HepG2 (cell line): Measurements from ENCODE around the gene TBX10. TPM values are rescaled to one million over a fixed set of nuclear protein-coding genes. Genes with fewer than 3 reads are reported as not detected.

Experiments
- GFI1 ChIP-seq: sonication (generic); formaldehyde crosslinking; IDR thresholded peaks from 2 replicates; pipeline ENCODE4 v1.5.0; 2020; ENCODE audit warnings: missing genetic modification reagents, mild to moderate bottlenecking, borderline replicate concordance
- RNF2 ChIP-seq: fragments of 450-650 bp; conservative IDR thresholded peaks from 2 replicates; pipeline ENCODE4 v1.6.1; 2016; ENCODE audit warnings: low read depth
- ZFP41 ChIP-seq: sonication (generic); formaldehyde crosslinking; IDR thresholded peaks from 2 replicates; pipeline ENCODE4 v1.4.0; 2020; ENCODE audit warnings: mild to moderate bottlenecking, missing genetic modification reagents, borderline replicate concordance
- ZFYVE20 ChIP-seq: sonication (generic); formaldehyde crosslinking; IDR thresholded peaks from 2 replicates; pipeline ENCODE4 v1.8.0; 2023; ENCODE audit warnings: low read depth, mild to moderate bottlenecking, moderate library complexity, missing genetic modification reagents, borderline replicate concordance
- ZMYM3 ChIP-seq: sonication (generic); formaldehyde crosslinking; IDR thresholded peaks from 2 replicates; pipeline ENCODE4 v1.5.1; 2020; ENCODE audit warnings: mild to moderate bottlenecking, missing genetic modification reagents
- polyA plus RNA-seq, 8 experiments: library from polyadenylated mRNA; depleted of rRNA in 3 of 8; stranded (reverse) in 7 of 8; unstranded in 1 of 8; fragments of >200 nt; fragmentation: Illumina TruSeq in 4 of 8; extraction: Trizol in 4 of 8; gene quantifications; 2 replicates each; pipeline versions ENCODE4 v1.2.1 to v1.2.3, GENCODE V29; 2011 to 2016; ENCODE audit warnings: low read depth in 4 of 8, missing spikeins in 1 of 8, mixed read lengths in 1 of 8; ENCODE audit not compliant: insufficient read depth in 1 of 8
- total RNA-seq, 5 experiments: library from RNA; depleted of rRNA; stranded (reverse); fragments of >200 nt; fragmentation: Illumina TruSeq; extraction: Trizol; gene quantifications; 2 replicates each; pipeline ENCODE4 v1.2.3, GENCODE V29; 2016; ENCODE audit warnings: low read depth in 1 of 5
- TF ChIP-seq, protein P1 (sequence below): sonication (generic); formaldehyde crosslinking; IDR thresholded peaks from 2 replicates; pipeline ENCODE4 v1.5.1; 2020; ENCODE audit warnings: missing genetic modification reagents, mild to moderate bottlenecking, borderline replicate concordance
- TF ChIP-seq, protein P2 (sequence below), 2 experiments: fragments of 450-650 bp in 1 of 2; sonication (generic) in 1 of 2; formaldehyde crosslinking in 1 of 2; IDR thresholded peaks; 2 replicates each; pipeline versions ENCODE4 v1.6.1 to v1.8.0; 2016 to 2022; ENCODE audit warnings: antibody characterized with exemption in 1 of 2, mild to moderate bottlenecking in 1 of 2, missing genetic modification reagents in 1 of 2
- TF ChIP-seq, protein P3 (sequence below): sonication (generic); formaldehyde crosslinking; IDR thresholded peaks from 2 replicates; pipeline ENCODE4 v1.8.0; 2022; ENCODE audit warnings: mild to moderate bottlenecking, missing genetic modification reagents; ENCODE audit not compliant: insufficient replicate concordance
- TF ChIP-seq, protein P4 (sequence below): sonication (generic); formaldehyde crosslinking; IDR thresholded peaks from 2 replicates; pipeline ENCODE4 v1.8.1; 2023; ENCODE audit warnings: mild to moderate bottlenecking, missing genetic modification reagents, borderline replicate concordance
- TF ChIP-seq, protein P5 (sequence below): sonication (generic); formaldehyde crosslinking; IDR thresholded peaks from 2 replicates; pipeline ENCODE4 v1.4.0; 2020; ENCODE audit warnings: mild to moderate bottlenecking, missing genetic modification reagents

The TBX10 gene
- total and polyA plus RNA-seq, 2 of the 13 experiments (the other 11 are each of a cell fraction or from before 2014, with no cell fraction given), result 0.27 to 1.7 TPM

DNA sequence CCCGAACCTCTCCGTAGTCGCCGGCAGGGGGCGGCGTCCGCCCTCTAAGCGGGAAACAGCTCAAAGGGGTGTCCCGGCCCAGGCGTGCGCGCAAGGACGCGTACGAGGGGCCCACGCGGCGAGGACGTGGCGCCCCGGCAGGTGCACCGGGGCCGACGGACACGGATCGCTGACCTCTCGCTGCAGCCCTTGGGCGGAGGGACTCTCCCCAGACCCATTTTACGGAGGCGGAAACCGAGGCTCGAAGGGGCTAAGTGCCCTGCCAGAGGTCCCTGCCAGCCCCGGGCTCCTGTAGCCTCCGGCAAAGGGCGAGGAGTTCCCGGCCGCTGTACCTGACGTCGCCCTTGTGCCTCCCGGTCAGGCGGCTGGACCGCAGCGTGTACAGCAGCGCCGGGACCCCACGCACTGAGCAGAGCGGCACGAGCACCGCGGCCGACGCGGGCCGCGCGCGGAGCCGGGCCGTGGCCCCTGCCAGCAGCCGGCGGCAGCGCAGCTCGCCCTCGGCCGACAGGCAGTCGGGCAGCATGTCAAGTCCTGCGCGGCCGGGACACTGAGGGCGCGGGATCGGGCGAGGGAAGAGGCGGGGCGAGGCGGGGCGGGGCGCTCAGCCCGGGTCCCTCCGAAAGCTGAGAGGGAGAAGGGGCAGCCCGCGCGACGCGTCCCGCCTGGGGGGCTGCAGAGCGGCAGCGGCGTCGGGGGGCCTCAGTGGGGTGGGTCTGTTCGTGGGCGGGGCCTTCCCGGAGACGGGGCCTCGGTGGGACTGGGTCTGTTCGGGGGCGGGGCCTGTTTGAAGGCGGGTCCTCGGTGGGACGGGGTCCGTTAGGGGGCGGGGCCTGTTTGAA lies 10.0 kb downstream of the TBX10 start, which contains the start of gene NUDT8 (continued):
- TF ChIP-seq, protein P1, sequence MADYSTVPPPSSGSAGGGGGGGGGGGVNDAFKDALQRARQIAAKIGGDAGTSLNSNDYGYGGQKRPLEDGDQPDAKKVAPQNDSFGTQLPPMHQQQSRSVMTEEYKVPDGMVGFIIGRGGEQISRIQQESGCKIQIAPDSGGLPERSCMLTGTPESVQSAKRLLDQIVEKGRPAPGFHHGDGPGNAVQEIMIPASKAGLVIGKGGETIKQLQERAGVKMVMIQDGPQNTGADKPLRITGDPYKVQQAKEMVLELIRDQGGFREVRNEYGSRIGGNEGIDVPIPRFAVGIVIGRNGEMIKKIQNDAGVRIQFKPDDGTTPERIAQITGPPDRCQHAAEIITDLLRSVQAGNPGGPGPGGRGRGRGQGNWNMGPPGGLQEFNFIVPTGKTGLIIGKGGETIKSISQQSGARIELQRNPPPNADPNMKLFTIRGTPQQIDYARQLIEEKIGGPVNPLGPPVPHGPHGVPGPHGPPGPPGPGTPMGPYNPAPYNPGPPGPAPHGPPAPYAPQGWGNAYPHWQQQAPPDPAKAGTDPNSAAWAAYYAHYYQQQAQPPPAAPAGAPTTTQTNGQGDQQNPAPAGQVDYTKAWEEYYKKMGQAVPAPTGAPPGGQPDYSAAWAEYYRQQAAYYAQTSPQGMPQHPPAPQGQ (CRISPR knock-in tag), result no peak
- TF ChIP-seq, protein P2, sequence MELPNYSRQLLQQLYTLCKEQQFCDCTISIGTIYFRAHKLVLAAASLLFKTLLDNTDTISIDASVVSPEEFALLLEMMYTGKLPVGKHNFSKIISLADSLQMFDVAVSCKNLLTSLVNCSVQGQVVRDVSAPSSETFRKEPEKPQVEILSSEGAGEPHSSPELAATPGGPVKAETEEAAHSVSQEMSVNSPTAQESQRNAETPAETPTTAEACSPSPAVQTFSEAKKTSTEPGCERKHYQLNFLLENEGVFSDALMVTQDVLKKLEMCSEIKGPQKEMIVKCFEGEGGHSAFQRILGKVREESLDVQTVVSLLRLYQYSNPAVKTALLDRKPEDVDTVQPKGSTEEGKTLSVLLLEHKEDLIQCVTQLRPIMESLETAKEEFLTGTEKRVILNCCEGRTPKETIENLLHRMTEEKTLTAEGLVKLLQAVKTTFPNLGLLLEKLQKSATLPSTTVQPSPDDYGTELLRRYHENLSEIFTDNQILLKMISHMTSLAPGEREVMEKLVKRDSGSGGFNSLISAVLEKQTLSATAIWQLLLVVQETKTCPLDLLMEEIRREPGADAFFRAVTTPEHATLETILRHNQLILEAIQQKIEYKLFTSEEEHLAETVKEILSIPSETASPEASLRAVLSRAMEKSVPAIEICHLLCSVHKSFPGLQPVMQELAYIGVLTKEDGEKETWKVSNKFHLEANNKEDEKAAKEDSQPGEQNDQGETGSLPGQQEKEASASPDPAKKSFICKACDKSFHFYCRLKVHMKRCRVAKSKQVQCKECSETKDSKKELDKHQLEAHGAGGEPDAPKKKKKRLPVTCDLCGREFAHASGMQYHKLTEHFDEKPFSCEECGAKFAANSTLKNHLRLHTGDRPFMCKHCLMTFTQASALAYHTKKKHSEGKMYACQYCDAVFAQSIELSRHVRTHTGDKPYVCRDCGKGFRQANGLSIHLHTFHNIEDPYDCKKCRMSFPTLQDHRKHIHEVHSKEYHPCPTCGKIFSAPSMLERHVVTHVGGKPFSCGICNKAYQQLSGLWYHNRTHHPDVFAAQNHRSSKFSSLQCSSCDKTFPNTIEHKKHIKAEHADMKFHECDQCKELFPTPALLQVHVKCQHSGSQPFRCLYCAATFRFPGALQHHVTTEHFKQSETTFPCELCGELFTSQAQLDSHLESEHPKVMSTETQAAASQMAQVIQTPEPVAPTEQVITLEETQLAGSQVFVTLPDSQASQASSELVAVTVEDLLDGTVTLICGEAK (IDR thresholded peaks at IDR 0.05), result no peak
- TF ChIP-seq, protein P2 (CRISPR knock-in tag; IDR thresholded peaks at IDR 0.05), result peak; percentile 60; the same call in 1 of the 2 replicates
- TF ChIP-seq, protein P3, sequence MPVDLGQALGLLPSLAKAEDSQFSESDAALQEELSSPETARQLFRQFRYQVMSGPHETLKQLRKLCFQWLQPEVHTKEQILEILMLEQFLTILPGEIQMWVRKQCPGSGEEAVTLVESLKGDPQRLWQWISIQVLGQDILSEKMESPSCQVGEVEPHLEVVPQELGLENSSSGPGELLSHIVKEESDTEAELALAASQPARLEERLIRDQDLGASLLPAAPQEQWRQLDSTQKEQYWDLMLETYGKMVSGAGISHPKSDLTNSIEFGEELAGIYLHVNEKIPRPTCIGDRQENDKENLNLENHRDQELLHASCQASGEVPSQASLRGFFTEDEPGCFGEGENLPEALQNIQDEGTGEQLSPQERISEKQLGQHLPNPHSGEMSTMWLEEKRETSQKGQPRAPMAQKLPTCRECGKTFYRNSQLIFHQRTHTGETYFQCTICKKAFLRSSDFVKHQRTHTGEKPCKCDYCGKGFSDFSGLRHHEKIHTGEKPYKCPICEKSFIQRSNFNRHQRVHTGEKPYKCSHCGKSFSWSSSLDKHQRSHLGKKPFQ (CRISPR knock-in tag), result peak; percentile 61
- TF ChIP-seq ZFP41 (peak; percentile 49; the same call in 1 of the 2 replicates), RNF2 (peak; percentile 79; the same call in 1 of the 2 replicates), ZMYM3 (CRISPR knock-in tag) (peak; percentile 96), ZFYVE20 (peak; percentile 67; the same call in 1 of the 2 replicates), GFI1 (CRISPR knock-in tag) (no peak)
- TF ChIP-seq, protein P4, sequence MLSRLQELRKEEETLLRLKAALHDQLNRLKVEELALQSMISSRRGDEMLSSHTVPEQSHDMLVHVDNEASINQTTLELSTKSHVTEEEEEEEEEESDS (CRISPR knock-in tag), result no peak
- TF ChIP-seq, protein P5, sequence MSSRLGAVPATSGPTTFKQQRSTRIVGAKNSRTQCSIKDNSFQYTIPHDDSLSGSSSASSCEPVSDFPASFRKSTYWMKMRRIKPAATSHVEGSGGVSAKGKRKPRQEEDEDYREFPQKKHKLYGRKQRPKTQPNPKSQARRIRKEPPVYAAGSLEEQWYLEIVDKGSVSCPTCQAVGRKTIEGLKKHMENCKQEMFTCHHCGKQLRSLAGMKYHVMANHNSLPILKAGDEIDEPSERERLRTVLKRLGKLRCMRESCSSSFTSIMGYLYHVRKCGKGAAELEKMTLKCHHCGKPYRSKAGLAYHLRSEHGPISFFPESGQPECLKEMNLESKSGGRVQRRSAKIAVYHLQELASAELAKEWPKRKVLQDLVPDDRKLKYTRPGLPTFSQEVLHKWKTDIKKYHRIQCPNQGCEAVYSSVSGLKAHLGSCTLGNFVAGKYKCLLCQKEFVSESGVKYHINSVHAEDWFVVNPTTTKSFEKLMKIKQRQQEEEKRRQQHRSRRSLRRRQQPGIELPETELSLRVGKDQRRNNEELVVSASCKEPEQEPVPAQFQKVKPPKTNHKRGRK (CRISPR knock-in tag), result no peak
